KMS-11 (cell line): Measurements from ENCODE around the gene UGT1A9.
"Not testable (repeated sequence)": the region's sequence is repeated elsewhere in the genome, so short reads cannot be mapped to it uniquely, and the experiment has no call there.

Experiments
- H2AFZ ChIP-seq: fragments of 200-600 bp; sonication (generic); 2 replicates; pipeline ENCODE4 v1.6.1; 2016; ENCODE audit warnings: antibody characterized with exemption, mixed run types, low read depth
- H3K27ac ChIP-seq: fragments of 200-600 bp; sonication (generic); 2 replicates; pipeline ENCODE4 v1.6.1; 2016; ENCODE audit warnings: mild to moderate bottlenecking, mixed run types
- H3K27me3 ChIP-seq: fragments of 200-600 bp; sonication (generic); 2 replicates; pipeline ENCODE4 v1.6.1; 2017; ENCODE audit warnings: mild to moderate bottlenecking, low read depth, mixed run types, moderate library complexity; ENCODE audit not compliant: insufficient read depth
- H3K36me3 ChIP-seq: fragments of 200-600 bp; sonication (generic); 2 replicates; pipeline ENCODE4 v1.6.1; 2017; ENCODE audit warnings: mild to moderate bottlenecking, mixed run types; ENCODE audit not compliant: insufficient read depth
- H3K4me1 ChIP-seq: fragments of 200-600 bp; sonication (generic); 2 replicates; pipeline ENCODE4 v1.6.1; 2016; ENCODE audit warnings: mild to moderate bottlenecking, low read depth, mixed run types; ENCODE audit not compliant: poor library complexity, severe bottlenecking
- H3K4me2 ChIP-seq: fragments of 200-600 bp; sonication (generic); 2 replicates; pipeline ENCODE4 v1.7.0; 2016; ENCODE audit warnings: mild to moderate bottlenecking, mixed run types
- H3K4me3 ChIP-seq: fragments of 200-600 bp; sonication (generic); IDR thresholded peaks from 2 replicates; pipeline ENCODE4 v1.6.1; 2017; ENCODE audit warnings: low read depth, low read length, mixed read lengths; ENCODE audit not compliant: insufficient read depth
- H3K79me2 ChIP-seq: fragments of 200-600 bp; sonication (generic); 2 replicates; pipeline ENCODE4 v1.6.1; 2016; ENCODE audit warnings: low read depth, mixed run types; ENCODE audit not compliant: insufficient read depth
- H3K9ac ChIP-seq: fragments of 200-600 bp; sonication (generic); 2 replicates; pipeline ENCODE4 v1.6.1; 2016; ENCODE audit warnings: mild to moderate bottlenecking, mixed run types
- H4K20me1 ChIP-seq: fragments of 200-600 bp; sonication (generic); 2 replicates; pipeline ENCODE4 v1.6.1; 2016; ENCODE audit warnings: mild to moderate bottlenecking, mixed run types; ENCODE audit not compliant: insufficient read depth
- TF ChIP-seq, protein P1 (sequence below): fragments of 200-600 bp; sonication (generic); conservative IDR thresholded peaks from 2 replicates; pipeline ENCODE4 v1.6.1; 2017; ENCODE audit warnings: low read depth, mild to moderate bottlenecking, antibody characterized with exemption, low read length, moderate library complexity, mixed read lengths

UGT1A9 gene

DNA sequence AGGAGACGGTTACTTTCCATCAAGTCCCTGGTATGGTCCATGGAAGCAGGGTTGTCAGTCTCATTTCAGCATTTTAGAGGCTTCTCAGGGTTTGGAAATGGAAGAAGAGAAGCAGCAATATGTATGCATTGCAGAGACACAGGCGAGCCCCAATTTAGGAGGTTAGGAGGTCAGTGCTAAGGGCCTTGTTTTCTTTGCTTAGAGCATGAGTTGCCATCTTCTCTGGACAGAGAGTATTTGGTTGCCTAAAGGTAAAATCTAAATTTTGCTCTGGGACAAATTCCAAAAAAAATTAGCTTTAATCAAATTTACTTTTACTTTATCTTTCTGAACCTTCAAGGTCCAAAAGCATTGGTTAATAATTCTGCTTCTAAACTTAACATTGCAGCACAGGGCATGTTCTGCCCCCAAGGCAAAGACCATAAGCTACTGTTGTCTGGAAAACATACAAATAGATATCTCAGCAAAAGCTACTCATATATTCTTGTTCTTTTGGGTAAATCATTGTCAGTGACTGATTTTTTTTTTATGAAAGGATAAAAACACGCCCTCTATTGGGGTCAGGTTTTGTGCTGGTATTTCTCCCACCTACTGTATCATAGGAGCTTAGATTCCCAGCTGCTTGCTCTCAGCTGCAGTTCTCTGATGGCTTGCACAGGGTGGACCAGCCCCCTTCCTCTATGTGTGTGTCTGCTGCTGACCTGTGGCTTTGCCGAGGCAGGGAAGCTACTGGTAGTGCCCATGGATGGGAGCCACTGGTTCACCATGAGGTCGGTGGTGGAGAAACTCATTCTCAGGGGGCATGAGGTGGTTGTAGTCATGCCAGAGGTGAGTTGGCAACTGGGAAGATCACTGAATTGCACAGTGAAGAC, at the start of gene UGT1A9:
UGT1A9 (plus strand) TSS at position 609 of the 872 bp plus-strand sequence; CDS start at position 646, 37 bp downstream.
- no peak within 1 kb of the TSS for H3K27ac ChIP-seq
- no peaks in the 10 kb centered on the region for H4K20me1 ChIP-seq
- no peaks in the 10 kb centered on the region for H3K4me1 ChIP-seq
- no peaks in the 10 kb centered on the region for H3K27me3 ChIP-seq
- no peak within 1 kb of the TSS for H3K4me3 ChIP-seq
- no peak within 1 kb of the TSS for H2AFZ ChIP-seq
- no peaks in the 10 kb centered on the region for H3K36me3 ChIP-seq
- H3K9ac ChIP-seq: no peak within 1 kb of the TSS
- TF ChIP-seq, protein P1, sequence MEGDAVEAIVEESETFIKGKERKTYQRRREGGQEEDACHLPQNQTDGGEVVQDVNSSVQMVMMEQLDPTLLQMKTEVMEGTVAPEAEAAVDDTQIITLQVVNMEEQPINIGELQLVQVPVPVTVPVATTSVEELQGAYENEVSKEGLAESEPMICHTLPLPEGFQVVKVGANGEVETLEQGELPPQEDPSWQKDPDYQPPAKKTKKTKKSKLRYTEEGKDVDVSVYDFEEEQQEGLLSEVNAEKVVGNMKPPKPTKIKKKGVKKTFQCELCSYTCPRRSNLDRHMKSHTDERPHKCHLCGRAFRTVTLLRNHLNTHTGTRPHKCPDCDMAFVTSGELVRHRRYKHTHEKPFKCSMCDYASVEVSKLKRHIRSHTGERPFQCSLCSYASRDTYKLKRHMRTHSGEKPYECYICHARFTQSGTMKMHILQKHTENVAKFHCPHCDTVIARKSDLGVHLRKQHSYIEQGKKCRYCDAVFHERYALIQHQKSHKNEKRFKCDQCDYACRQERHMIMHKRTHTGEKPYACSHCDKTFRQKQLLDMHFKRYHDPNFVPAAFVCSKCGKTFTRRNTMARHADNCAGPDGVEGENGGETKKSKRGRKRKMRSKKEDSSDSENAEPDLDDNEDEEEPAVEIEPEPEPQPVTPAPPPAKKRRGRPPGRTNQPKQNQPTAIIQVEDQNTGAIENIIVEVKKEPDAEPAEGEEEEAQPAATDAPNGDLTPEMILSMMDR: no peak
- H3K79me2 ChIP-seq: no peaks in the 10 kb centered on the region
- no peak within 1 kb of the TSS for H3K4me2 ChIP-seq

DNA sequence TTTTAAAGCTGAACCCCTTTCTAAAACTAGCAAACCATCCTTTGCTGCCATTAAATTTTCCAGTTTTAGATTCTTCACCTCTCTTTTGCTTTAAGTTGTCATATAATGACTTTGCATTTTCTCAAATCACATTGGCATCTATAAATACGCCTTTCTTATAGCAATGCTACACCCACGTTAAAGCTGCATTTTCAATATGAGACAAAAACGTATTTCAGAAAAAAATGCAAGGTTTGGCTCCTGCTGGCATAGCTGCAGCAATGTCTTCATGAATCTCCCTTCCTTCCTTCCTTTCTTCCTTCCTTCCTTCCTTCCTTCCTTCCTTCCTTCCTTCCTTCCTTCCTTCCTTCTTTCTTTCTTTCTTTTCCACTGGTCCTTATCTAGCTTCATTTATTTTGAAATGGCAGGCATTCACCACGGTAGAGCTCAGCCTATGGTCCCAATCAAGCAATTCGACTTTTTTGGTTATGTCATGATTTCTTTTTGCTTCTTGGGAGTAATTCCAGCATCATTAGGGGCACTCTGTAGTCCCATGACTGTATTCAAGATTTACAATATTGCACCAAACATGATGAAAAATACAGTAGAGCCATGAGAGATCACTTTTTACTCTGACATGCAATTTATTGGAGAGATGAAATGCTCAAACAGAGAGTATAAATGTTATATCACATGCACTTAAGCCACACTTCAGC, 44.2 kb upstream of the UGT1A9 start:
- no peaks in the 10 kb centered on the region for H4K20me1 ChIP-seq
- no peaks in the 10 kb centered on the region for H3K36me3 ChIP-seq
- no peaks in the 10 kb centered on the region for H3K27me3 ChIP-seq
- H3K4me3 ChIP-seq: no peak overlapping the region
- H3K4me1 ChIP-seq: no peaks in the 10 kb centered on the region
- no peak overlapping the region for H3K4me2 ChIP-seq
- TF ChIP-seq, protein P1: no peak
- no peak overlapping the region for H3K27ac ChIP-seq
- no peak overlapping the region for H2AFZ ChIP-seq
- H3K79me2 ChIP-seq: no peaks in the 10 kb centered on the region
- H3K9ac ChIP-seq: no peak overlapping the region

DNA sequence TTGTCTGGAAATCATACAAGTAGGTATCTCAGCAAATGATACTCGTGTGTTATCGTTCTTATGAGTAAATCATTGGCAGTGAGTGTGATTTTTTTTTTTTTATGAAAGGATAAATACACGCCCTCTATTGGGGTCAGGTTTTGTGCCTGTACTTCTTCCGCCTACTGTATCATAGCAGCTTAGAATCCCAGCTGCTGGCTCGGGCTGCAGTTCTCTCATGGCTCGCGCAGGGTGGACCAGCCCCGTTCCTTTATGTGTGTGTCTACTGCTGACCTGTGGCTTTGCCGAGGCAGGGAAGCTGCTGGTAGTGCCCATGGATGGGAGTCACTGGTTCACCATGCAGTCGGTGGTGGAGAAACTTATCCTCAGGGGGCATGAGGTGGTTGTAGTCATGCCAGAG, 35.4 kb upstream of the UGT1A9 start, which contains the start of gene UGT1A10:
UGT1A10 (plus strand) TSS at position 143 of the 400 bp plus-strand sequence; CDS start at position 218, 75 bp downstream.
- not testable (repeated sequence) for H3K27ac ChIP-seq, H3K79me2 ChIP-seq, H3K4me3 ChIP-seq, H3K27me3 ChIP-seq, H3K36me3 ChIP-seq, H3K4me2 ChIP-seq, H4K20me1 ChIP-seq, H2AFZ ChIP-seq, H3K9ac ChIP-seq, H3K4me1 ChIP-seq

DNA sequence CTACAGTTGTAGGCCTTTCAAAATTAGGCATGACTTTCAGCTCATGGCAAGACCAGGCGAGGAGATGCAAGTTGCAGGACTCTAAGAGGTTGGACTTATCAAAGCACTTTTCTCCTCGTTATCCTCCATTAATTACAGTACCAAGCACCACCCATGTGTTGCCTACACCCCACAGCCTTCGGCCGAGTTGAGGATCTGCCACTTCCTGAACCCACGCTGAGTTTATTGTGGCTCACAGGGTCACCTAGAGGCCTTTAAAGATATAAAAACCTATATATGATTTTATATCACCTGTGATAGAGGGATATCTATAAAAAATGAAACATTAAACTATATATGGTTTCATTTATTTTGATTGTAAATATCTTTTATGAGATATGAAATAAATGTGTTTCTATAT, 32.9 kb upstream of the UGT1A9 start:
- H3K4me3 ChIP-seq: no peak overlapping the region
- H3K36me3 ChIP-seq: no peaks in the 10 kb centered on the region
- H2AFZ ChIP-seq: no peak overlapping the region
- H3K4me2 ChIP-seq: no peak overlapping the region
- no peaks in the 10 kb centered on the region for H4K20me1 ChIP-seq
- no peak overlapping the region for H3K27ac ChIP-seq
- no peaks in the 10 kb centered on the region for H3K4me1 ChIP-seq
- H3K27me3 ChIP-seq: no peaks in the 10 kb centered on the region
- no peak overlapping the region for H3K9ac ChIP-seq
- TF ChIP-seq, protein P1: no peak
- H3K79me2 ChIP-seq: no peaks in the 10 kb centered on the region
